GM12878 (cell line): ENCODE results near the gene GHRH. TPM values are rescaled to one million over a fixed set of nuclear protein-coding genes. Genes with fewer than 3 reads are reported as not detected.

Experiments used
- BRCA1 ChIP-seq: IDR thresholded peaks from 2 replicates; pipeline ENCODE4 v1.6.1; 2011; ENCODE audit warnings: low read depth, low read length, improper control_type of control experiment
- EP300 ChIP-seq, 2 experiments: fragments of 150-350 bp in 1 of 2; IDR thresholded peaks; 2 replicates each; pipeline ENCODE4 v1.6.1; 2011 to 2012; ENCODE audit warnings: low read depth in 2 of 2, low read length in 2 of 2, borderline replicate concordance in 1 of 2, improper control_type of control experiment in 1 of 2, inconsistent platforms in 1 of 2; ENCODE audit not compliant: control insufficient read depth in 1 of 2
- FOS ChIP-seq: IDR thresholded peaks from 3 replicates; pipeline ENCODE4 v1.6.1; 2011; ENCODE audit warnings: borderline replicate concordance; ENCODE audit not compliant: insufficient read length; ENCODE audit errors: extremely low read depth
- GABPA ChIP-seq: IDR thresholded peaks from 2 replicates; pipeline ENCODE4 v1.6.1; 2014; ENCODE audit warnings: antibody characterized with exemption, low read depth, mild to moderate bottlenecking, inconsistent platforms
- MTA3 ChIP-seq: IDR thresholded peaks from 2 replicates; pipeline ENCODE4 v1.6.1; 2012; ENCODE audit warnings: low read length, inconsistent platforms, borderline replicate concordance
- PML ChIP-seq: IDR thresholded peaks from 2 replicates; pipeline ENCODE4 v1.6.1; 2012; ENCODE audit warnings: low read length, inconsistent platforms
- SRF ChIP-seq, 2 experiments: IDR thresholded peaks; 2 replicates each; pipeline ENCODE4 v1.6.1; 2011; ENCODE audit warnings: low read depth in 2 of 2, low read length in 2 of 2, mild to moderate bottlenecking in 1 of 2, moderate library complexity in 1 of 2
- SUZ12 ChIP-seq: fragments of 200-600 bp; sonication (generic); IDR thresholded peaks from one replicate; pipeline ENCODE4 v1.6.1; 2018; ENCODE audit warnings: antibody characterized with exemption, mild to moderate bottlenecking; ENCODE audit not compliant: unreplicated experiment
- ZBTB33 ChIP-seq: fragments of 450-650 bp; IDR thresholded peaks from 2 replicates; pipeline ENCODE4 v1.6.1; 2017; ENCODE audit warnings: mild to moderate bottlenecking
- ZBTB4 ChIP-seq: fragments of 450-650 bp; formaldehyde crosslinking; IDR thresholded peaks from 2 replicates; pipeline ENCODE4 v1.4.0; 2022; ENCODE audit warnings: mild to moderate bottlenecking, moderate library complexity
- ZNF687 ChIP-seq: fragments of 450-650 bp; IDR thresholded peaks from 2 replicates; pipeline ENCODE4 v1.6.1; 2017; ENCODE audit warnings: mild to moderate bottlenecking, moderate library complexity
- polyA plus RNA-seq, 11 experiments: library from polyadenylated mRNA; depleted of rRNA in 4 of 11; unstranded in 6 of 11; stranded (reverse) in 5 of 11; fragments of >200 nt; fragmentation: Nextera tagmentation in 4 of 11; fragmentation: Illumina TruSeq in 1 of 11; extraction: Ambion mirVana in 4 of 11; extraction: Trizol in 1 of 11; gene quantifications; 1 replicate in 1 of 11; 2 replicates in 10 of 11; pipeline versions ENCODE4 v1.2.1 to v1.2.3, GENCODE V29; 2011 to 2016; ENCODE audit warnings: inconsistent platforms in 2 of 11, missing spikeins in 2 of 11, low read depth in 1 of 11
- total RNA-seq, 4 experiments: library from RNA; depleted of rRNA in 3 of 4; stranded (reverse); fragments of >200 nt in 3 of 4; fragmentation: Illumina TruSeq in 1 of 4; extraction: Trizol in 1 of 4; gene quantifications; 2 replicates each; pipeline versions ENCODE4 v1.2.1 to v1.2.3, GENCODE V29; 2013 to 2021
- TF ChIP-seq, protein P1 (sequence below): fragments of 150-350 bp; IDR thresholded peaks from 2 replicates; pipeline ENCODE4 v1.6.1; 2016; ENCODE audit warnings: low read depth, low read length
- TF ChIP-seq, protein P2 (sequence below): fragments of 450-650 bp; formaldehyde crosslinking; IDR thresholded peaks from 2 replicates; pipeline ENCODE4 v1.5.0; 2022; ENCODE audit warnings: mild to moderate bottlenecking, missing genetic modification characterization

The GHRH gene
- total and polyA plus RNA-seq, 10 of the 15 experiments (the other 5 are each of a cell fraction or from before 2014, with no cell fraction given): not detected

DNA sequence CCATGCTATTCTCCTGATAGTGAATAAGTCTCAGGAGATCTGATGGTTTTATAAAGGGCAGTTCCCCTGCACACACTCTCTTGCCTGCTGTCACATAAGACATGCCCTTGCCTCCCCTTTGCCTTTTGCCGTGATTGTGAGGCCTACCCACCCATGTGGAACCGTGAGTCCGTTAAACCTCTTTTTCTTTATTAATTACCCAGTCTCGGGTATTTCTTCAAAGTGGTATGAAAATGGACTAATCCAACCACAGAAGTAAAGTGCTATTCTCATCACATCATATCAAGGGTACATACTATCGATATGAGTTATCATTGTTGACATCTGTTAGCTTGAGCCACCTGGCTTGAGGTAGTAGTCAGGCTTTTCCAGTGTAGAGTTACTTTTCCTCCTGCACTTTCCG, 30.1 kb upstream of the GHRH start (continued):
- TF ChIP-seq ZNF687 (peak; percentile 60; the same call in 1 of the 2 replicates), FOS (no peak), ZBTB4 (CRISPR knock-in tag) (no peak), SRF (IDR thresholded peaks at IDR 0.05; ENCODE audit: low read depth in 2 of 2, low read length in 2 of 2) (no peak), PML (peak; percentile 72), GABPA (0 out of 2 replicates have a peak, but pooled peaks have one; percentile 49), BRCA1 (no peak), MTA3 (peak; percentile 82), EP300 (IDR thresholded peaks at IDR 0.05; ENCODE audit: borderline replicate concordance in 1 of 2, control insufficient read depth in 1 of 2, low read depth in 2 of 2, low read length in 2 of 2) (peak; percentile 87 to 92), ZBTB33 (no peak), SUZ12 (no peak)
- TF ChIP-seq, protein P1, sequence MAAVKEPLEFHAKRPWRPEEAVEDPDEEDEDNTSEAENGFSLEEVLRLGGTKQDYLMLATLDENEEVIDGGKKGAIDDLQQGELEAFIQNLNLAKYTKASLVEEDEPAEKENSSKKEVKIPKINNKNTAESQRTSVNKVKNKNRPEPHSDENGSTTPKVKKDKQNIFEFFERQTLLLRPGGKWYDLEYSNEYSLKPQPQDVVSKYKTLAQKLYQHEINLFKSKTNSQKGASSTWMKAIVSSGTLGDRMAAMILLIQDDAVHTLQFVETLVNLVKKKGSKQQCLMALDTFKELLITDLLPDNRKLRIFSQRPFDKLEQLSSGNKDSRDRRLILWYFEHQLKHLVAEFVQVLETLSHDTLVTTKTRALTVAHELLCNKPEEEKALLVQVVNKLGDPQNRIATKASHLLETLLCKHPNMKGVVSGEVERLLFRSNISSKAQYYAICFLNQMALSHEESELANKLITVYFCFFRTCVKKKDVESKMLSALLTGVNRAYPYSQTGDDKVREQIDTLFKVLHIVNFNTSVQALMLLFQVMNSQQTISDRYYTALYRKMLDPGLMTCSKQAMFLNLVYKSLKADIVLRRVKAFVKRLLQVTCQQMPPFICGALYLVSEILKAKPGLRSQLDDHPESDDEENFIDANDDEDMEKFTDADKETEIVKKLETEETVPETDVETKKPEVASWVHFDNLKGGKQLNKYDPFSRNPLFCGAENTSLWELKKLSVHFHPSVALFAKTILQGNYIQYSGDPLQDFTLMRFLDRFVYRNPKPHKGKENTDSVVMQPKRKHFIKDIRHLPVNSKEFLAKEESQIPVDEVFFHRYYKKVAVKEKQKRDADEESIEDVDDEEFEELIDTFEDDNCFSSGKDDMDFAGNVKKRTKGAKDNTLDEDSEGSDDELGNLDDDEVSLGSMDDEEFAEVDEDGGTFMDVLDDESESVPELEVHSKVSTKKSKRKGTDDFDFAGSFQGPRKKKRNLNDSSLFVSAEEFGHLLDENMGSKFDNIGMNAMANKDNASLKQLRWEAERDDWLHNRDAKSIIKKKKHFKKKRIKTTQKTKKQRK: no peak
- TF ChIP-seq, protein P2, sequence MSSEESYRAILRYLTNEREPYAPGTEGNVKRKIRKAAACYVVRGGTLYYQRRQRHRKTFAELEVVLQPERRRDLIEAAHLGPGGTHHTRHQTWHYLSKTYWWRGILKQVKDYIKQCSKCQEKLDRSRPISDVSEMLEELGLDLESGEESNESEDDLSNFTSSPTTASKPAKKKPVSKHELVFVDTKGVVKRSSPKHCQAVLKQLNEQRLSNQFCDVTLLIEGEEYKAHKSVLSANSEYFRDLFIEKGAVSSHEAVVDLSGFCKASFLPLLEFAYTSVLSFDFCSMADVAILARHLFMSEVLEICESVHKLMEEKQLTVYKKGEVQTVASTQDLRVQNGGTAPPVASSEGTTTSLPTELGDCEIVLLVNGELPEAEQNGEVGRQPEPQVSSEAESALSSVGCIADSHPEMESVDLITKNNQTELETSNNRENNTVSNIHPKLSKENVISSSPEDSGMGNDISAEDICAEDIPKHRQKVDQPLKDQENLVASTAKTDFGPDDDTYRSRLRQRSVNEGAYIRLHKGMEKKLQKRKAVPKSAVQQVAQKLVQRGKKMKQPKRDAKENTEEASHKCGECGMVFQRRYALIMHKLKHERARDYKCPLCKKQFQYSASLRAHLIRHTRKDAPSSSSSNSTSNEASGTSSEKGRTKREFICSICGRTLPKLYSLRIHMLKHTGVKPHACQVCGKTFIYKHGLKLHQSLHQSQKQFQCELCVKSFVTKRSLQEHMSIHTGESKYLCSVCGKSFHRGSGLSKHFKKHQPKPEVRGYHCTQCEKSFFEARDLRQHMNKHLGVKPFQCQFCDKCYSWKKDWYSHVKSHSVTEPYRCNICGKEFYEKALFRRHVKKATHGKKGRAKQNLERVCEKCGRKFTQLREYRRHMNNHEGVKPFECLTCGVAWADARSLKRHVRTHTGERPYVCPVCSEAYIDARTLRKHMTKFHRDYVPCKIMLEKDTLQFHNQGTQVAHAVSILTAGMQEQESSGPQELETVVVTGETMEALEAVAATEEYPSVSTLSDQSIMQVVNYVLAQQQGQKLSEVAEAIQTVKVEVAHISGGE (CRISPR knock-in tag): no peak
